GM19328 (cell line): ENCODE results near the gene SLC9A6.
"Not testable (repeated sequence)": the region's sequence is repeated elsewhere in the genome, so short reads cannot be mapped to it uniquely, and the experiment has no call there.

Experiments
- ATAC-seq: cut with Tn5 transposase; IDR thresholded peaks from one replicate; pipeline ENCODE4 v1.9.1; 2021; ENCODE audit warnings: mild to moderate bottlenecking, moderate library complexity; ENCODE audit not compliant: unreplicated experiment

Gene SLC9A6

GRCh38 chrX:136028383-136028984, 43.2 kb downstream of the SLC9A6 start:
- no peak for ATAC-seq

DNA sequence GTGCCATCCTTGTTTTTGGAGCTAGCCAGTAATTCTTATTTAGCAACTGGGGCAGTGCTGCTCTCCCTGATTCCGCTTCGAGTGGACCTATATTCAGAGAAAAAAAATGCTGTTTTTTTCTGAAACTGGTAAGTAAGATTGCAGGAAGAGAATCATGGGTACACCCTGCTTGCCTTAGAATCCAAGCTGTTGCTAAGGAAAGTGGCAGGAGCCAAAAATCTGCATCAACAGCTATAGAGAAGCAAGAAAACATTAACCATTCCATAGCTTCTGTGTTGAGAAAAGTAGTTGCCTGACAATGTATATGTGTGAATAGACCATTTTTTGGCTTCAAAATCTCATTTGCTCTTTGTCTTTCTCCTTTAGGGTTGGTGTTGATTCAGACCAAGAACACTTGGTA, 44.5 kb downstream of the SLC9A6 start:
- ATAC-seq: no peak

DNA sequence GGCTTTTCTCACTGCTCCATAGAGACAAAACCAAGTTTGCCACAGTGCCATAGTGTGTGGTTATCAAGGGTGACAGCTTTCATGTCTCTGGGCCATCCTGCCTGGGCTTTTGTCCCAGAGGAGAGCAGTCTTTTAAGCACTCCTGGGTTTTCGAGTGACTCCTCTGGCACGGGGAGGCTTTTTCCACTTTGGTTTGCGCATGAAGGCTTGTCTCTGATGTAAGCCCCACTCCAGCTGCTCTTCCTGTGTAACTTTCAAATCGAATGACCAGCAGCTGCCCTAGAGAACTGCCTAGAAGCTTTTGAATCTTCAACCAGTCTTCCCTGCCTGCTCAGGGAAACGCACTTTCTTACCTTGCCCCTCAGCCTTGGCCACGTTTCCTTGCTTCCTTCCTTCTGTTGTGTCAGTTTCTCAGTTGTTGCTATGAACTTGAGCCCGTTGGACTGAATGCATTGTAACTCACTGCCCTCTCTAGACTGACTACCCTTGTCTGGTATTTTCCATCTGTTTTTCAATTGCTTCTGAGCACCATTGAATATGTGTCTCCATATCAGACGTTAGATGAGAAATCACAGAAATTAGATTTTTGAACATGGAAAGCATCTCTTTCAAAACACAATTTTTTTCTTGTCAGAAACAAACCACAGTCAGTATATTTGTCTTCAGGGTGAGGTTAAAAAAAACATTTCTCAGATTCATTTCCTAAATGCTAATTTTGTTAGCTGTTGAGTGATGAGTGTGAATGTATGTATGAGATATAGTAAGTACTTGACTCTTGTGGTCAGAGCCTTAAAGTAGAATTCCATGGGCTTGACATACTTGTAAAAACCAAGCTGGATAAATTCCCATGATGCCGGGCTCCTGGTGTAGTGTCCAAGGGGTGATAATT, 45.3 kb downstream of the SLC9A6 start:
- ATAC-seq: no peak

- ATAC-seq: no peak
Measured at GRCh38 chrX:136031626-136032025, 46.4 kb downstream of the SLC9A6 start.

DNA sequence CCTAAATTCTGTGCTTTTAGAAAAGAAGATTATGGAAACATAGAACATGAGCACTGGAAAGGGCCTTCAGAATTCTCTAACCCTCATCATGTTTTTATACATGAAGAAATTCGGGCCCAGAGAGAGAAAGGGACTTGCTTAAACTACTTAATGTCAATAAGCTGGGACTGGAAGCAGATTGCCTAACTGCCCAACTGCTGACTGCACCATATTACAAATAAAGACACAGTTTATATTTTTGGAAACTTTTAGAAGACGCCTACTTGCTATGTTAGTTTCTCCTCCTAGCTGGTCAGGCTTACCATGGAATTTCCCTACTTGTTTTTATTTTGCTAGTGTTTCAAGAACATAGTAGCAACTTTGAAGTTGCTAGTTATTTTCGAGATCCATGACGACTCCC, 47.1 kb downstream of the SLC9A6 start:
- no peak for ATAC-seq

DNA sequence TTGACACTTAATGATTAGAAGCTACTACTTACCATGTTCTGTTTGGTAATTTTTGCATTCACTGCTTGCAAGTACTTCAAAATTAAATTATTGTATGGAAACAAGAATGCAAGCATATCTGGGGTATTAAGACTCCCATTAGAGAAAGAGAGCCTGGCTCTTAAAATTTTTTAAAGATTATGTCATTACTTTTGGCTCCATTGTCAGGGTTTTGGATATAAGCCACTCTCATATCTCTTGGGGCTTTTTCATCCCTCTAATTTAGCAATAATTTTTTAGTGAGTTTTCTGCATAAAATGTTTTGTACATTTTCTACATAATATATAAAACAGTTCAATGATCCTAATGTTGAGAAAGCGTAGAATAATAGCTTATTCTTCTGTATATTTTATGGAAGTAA, 49.4 kb downstream of the SLC9A6 start:
- ATAC-seq: no peak

DNA sequence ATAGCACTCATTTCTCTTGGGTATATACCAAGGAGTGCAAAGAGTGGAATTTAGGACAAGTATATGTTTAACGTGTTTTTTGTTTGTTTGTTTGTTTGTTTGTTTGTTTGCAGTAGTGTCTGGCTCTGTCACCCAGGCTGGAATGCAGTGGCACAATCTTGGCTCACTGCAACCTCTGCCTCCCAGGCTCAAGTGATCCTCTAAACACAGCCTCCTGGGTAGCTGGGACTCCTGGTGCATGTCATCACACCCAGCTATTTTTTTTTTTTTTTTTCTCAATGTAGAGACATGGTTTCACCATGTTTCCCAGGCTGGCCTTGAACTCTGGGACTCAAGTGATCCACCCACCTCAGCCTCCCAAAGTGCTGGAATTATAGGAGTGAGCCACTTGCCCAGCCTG, 50.4 kb downstream of the SLC9A6 start:
- ATAC-seq: no peak

GRCh38 chrX:136039485-136039884, 54.2 kb downstream of the SLC9A6 start:
- no peak for ATAC-seq

GRCh38 chrX:136039968-136040367, 54.7 kb downstream of the SLC9A6 start:
- no peak for ATAC-seq

GRCh38 chrX:136041254-136041812, 56.1 kb downstream of the SLC9A6 start:
- no peak for ATAC-seq

DNA sequence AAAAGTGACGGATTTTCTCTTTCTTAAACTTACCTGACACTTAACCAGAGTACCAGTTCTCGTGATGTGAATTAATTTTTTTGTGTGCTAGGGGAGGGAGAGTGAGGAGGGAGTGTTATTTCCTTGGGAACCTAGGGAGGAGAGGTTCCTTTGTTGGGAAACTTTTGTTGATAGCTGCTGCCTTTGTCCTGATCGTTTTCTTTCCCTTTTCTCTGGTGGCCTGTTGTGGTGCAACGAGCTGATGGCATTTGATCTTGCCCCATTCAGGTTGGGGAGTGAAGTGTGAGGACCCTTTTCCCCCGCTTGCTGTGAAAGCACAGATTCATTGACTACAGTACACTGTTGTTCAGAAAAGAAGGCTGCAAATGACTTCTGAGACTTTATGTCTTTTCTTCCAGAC, 59.8 kb downstream of the SLC9A6 start:
- ATAC-seq: no peak

DNA sequence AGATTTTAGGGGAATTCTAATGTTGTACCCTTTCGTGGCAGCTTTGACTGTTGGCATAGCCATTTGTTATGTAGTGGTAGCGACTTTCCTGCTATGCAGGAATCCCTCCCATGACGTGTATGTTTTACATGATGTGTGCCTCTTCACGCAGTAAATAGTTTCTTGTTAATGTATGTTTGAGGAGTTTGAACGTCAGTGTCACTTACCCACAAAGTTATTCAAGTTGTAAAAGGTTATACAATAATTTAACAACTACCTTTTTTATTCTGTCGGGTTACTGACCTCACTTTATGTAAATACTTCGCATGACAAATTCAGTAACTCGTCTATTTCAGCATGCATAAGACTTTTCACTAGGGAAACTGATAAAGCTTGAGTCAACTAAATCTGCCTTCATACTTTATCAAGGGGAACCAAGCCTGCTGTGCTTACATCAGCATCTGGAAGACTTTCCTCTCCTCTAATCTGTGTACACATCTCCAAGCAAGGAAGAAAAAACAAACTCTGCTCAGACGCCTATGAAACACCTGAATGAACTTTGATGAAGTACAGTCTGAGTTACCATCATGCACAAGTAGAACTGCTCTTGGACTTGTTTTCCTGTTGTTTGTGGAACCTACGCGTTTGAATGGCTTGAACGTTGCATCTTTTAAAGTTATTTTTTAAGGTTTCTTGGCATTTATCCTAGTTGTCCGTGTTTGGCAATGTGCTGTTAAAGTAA, 61.2 kb downstream of the SLC9A6 start:
- ATAC-seq: no peak

GRCh38 chrX:136047016-136047642, 61.9 kb downstream of the SLC9A6 start:
- no peak for ATAC-seq

DNA sequence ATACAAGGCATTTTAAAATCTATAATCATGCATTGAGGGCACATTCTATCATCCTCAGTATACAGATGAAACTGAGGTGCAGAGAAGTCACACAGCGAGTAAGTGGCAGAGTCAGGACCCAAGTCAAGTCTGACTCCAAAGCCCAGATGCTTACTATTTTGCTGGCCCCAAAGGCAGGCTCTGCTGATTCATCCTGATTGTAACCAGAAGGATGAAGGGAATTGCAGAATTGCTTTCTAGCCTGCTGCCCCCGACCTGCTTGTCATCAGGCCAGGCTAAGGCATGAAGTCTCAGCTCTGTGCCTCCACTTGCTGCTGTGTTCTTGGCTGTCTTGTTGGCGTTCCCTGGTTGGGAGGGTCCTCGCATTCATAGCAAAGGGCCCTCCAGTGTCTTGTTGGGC, 62.7 kb downstream of the SLC9A6 start:
- ATAC-seq: no peak

DNA sequence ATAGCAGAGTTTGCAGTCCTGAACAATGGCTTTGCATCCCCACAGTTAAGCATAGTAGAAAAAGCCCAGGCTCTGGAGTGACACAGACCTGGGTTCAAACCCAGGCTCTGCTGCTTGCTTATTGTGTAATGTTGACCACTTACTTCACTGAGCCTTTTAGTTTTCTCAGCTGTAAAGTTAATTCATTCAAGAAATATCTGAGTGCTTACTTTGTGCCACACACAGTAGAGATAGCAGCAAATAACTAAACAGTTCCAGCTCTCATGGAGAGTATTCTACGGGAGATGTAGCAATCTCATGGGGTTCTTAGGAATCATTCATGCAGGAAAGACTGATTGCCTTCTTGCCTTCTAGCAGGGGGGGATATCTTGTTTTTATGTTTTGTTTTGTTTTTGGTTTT, 63.2 kb downstream of the SLC9A6 start:
- no peak for ATAC-seq

DNA sequence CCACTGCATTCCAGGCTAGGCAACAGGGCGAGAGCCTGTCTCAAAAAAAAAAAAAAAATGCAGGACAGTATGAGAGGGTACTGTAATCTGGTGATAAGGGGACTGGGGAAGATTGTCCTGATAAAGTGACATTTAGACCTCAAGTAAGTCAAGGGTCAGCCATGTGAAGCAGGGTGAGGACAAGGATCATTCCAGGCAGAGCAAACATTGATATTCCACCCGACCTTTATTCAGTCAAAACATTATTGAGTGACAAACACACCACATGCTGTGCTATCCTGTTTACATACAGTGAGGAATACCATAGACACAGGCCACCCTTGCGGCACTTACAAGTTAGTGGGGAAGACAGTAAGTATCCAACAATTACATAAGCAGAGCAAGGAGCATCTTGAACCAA, 64.4 kb downstream of the SLC9A6 start:
- no peak for ATAC-seq

DNA sequence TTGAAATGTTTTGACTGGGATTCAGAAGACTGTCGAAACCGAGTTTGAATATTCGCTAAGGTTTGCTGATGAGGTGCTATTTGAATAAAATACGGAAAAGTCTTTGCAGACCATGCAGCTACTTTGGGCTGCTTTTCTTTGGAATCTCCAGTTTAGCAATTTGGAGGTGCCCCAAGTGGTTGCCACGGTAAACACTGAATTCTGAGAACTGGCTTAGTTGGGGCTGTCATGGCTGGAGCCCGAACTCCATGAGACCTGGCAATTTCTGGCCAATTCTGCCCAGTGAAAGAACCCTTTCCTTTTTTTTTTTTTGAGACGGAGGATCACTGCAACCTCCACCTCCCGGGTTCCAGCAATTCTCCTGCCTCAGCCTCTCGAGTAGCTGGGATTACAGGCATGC, 65.6 kb downstream of the SLC9A6 start:
- ATAC-seq: not testable (repeated sequence)

DNA sequence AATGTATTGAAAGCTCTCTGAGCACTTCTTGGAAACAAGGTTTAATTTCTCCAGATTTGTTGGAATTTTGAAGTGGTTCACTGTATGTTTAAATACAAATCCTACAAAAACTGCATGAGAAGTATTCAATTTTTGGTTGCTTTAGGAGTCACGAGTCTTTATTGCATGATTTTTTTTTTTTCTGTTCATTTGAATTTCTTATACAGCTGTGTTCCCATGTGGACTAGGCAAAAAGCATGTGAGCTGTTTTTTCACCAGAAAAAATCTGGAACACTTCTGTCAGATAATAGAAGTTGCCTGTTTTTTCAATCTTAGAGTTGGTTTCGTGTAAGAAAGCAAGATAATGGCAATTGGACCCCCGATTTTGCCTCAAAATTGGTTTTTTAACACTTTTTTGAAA, 66.4 kb downstream of the SLC9A6 start:
- ATAC-seq: no peak

DNA sequence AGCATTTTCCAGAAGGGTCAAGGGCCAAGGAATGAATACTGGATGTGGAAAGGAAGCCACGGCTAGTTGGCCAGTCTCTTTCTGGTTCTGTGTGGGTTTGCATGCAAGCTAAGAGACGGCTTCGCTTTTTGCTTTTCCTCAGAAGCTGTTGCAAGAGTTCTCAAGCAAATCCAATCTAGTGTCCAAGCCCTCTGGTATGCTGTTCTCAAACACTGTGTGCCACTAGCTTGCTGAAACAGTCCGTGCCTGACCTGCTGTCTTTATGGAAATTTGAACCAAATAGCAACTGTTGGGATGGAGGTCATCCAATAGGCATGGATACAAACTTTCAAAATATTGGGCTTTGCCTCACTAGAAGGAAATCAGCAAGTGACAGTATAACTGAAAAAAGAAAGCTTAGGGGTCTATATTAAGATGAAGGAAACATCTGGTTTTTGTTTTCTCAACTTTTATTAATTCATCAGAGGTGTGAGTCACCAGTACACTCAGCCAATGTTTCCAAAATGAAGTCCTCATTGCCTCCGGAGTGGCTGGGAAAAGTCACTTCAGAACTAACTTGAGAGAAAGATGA, 70.5 kb downstream of the SLC9A6 start:
- no peak for ATAC-seq

- ATAC-seq: no peak
Measured at GRCh38 chrX:136057567-136057966, 72.3 kb downstream of the SLC9A6 start.

- ATAC-seq: no peak
Measured at GRCh38 chrX:136059350-136059749, 74.1 kb downstream of the SLC9A6 start.
